ENCODE data around the gene JARID2. TPM values are rescaled to one million over a fixed set of nuclear protein-coding genes. Genes with fewer than 3 reads are reported as not detected.
A peak's percentile ranks its signal among the peaks of the same experiment; 100 is the strongest.

JARID2 gene
- polyA plus RNA-seq, 1 donor from 2014 or later, result 25.5 TPM

DNA sequence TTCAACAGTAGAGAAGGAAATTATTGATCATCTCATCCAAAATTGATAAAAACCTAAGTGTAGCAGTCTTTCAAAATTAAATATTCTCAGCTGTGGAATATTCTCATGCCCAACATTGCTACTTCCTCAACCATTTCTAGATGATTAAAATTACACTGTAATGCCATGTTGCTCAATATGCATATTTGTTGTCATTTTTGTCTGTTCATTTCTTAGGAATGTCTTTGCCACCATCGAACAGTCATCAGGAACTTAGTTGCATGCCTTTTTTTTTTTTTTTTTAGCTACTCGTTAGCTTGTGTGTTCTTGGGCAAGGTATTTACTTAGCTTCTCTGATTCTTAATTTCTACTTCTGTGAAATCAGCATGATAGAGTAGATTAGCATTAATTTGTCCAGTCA, 228.3 kb downstream of the JARID2 start:
- Histone ChIP-seq H3K27ac (ENCODE audit: low read length) (peak overlapping the region; percentile 94), H4K20me1 (ENCODE audit: insufficient read depth) (no peaks in the 10 kb centered on the region), H3K36me3 (ENCODE audit: insufficient read depth, low read length) (no peaks in the 10 kb centered on the region), H3K4me3 (ENCODE audit: low read length) (no peak overlapping the region), H3F3A (ENCODE audit: insufficient read depth, low read length, poor library complexity, severe bottlenecking) (peaks cover 3% of the 10 kb centered on the region), H3K9me3 (ENCODE audit: low read length) (no peaks in the 10 kb centered on the region), H3K79me2 (replicated peaks; ENCODE audit: insufficient read depth, low read length) (peaks cover 33% of the 10 kb centered on the region), H2AFZ (ENCODE audit: low read depth, low read length) (no peak overlapping the region), H3K27me3 (ENCODE audit: insufficient read depth, low read depth, low read length) (no peaks in the 10 kb centered on the region), H3K9me2 (ENCODE audit: insufficient read depth, low read length) (no peaks in the 10 kb centered on the region), H3K4me2 (ENCODE audit: low read length) (no peak overlapping the region), H3K9ac (ENCODE audit: low read length) (no peak overlapping the region)
- TF ChIP-seq POLR2AphosphoS5 (IDR thresholded peaks at IDR 0.05), result no peak
- TF ChIP-seq MXI1 (conservative IDR thresholded peaks at IDR 0.05; ENCODE audit: poor library complexity, severe bottlenecking), result no peak
- TF ChIP-seq TAF1 (IDR thresholded peaks at IDR 0.05; ENCODE audit: low read depth), result no peak
- no peak for TF ChIP-seq EP300 (conservative IDR thresholded peaks at IDR 0.05; ENCODE audit: poor library complexity, severe bottlenecking)
- no peak for TF ChIP-seq SMC3 (conservative IDR thresholded peaks at IDR 0.05; ENCODE audit: poor library complexity)

DNA sequence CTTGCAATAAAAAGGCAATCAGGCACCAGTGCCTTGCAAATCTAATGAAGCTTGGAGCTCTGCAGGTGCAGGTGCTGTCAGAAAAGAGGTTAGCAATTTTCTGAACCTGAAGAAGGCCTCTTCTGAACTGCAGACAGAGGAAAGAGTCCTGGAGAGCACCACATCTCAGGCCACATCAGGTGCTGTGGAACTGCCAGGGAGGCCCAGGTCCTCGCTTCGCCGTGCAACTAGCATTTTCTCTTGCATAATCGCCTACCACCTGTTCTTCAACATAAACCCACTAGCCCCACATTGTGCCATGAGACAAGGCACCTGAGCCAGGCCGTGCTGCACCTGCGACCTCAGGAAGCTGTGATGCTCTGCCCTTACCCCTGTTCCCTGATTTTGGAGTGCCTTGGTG, 229.4 kb downstream of the JARID2 start:
- H3K79me2 ChIP-seq (replicated peaks; ENCODE audit: insufficient read depth, low read length), result peaks cover 37% of the 10 kb centered on the region

More for the DNA sequence above, 229.4 kb downstream of the JARID2 start:
- H2AFZ ChIP-seq (ENCODE audit: low read depth, low read length), result no peak overlapping the region
- no peaks in the 10 kb centered on the region for H3K27me3 ChIP-seq (ENCODE audit: insufficient read depth, low read depth, low read length)
- TF ChIP-seq, protein P1, sequence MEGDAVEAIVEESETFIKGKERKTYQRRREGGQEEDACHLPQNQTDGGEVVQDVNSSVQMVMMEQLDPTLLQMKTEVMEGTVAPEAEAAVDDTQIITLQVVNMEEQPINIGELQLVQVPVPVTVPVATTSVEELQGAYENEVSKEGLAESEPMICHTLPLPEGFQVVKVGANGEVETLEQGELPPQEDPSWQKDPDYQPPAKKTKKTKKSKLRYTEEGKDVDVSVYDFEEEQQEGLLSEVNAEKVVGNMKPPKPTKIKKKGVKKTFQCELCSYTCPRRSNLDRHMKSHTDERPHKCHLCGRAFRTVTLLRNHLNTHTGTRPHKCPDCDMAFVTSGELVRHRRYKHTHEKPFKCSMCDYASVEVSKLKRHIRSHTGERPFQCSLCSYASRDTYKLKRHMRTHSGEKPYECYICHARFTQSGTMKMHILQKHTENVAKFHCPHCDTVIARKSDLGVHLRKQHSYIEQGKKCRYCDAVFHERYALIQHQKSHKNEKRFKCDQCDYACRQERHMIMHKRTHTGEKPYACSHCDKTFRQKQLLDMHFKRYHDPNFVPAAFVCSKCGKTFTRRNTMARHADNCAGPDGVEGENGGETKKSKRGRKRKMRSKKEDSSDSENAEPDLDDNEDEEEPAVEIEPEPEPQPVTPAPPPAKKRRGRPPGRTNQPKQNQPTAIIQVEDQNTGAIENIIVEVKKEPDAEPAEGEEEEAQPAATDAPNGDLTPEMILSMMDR (IDR thresholded peaks at IDR 0.05; ENCODE audit: poor library complexity, severe bottlenecking), result no peak
- no peak for TF ChIP-seq MXI1 (conservative IDR thresholded peaks at IDR 0.05; ENCODE audit: poor library complexity, severe bottlenecking)
- TF ChIP-seq RAD21 (conservative IDR thresholded peaks at IDR 0.05), result no peak
- no peak for TF ChIP-seq POLR2AphosphoS5 (IDR thresholded peaks at IDR 0.05)
- no peak for TF ChIP-seq TAF1 (IDR thresholded peaks at IDR 0.05; ENCODE audit: low read depth)
- TF ChIP-seq EP300 (conservative IDR thresholded peaks at IDR 0.05; ENCODE audit: poor library complexity, severe bottlenecking), result no peak
- TF ChIP-seq SMC3 (conservative IDR thresholded peaks at IDR 0.05; ENCODE audit: poor library complexity), result no peak
- TF ChIP-seq, protein P2, sequence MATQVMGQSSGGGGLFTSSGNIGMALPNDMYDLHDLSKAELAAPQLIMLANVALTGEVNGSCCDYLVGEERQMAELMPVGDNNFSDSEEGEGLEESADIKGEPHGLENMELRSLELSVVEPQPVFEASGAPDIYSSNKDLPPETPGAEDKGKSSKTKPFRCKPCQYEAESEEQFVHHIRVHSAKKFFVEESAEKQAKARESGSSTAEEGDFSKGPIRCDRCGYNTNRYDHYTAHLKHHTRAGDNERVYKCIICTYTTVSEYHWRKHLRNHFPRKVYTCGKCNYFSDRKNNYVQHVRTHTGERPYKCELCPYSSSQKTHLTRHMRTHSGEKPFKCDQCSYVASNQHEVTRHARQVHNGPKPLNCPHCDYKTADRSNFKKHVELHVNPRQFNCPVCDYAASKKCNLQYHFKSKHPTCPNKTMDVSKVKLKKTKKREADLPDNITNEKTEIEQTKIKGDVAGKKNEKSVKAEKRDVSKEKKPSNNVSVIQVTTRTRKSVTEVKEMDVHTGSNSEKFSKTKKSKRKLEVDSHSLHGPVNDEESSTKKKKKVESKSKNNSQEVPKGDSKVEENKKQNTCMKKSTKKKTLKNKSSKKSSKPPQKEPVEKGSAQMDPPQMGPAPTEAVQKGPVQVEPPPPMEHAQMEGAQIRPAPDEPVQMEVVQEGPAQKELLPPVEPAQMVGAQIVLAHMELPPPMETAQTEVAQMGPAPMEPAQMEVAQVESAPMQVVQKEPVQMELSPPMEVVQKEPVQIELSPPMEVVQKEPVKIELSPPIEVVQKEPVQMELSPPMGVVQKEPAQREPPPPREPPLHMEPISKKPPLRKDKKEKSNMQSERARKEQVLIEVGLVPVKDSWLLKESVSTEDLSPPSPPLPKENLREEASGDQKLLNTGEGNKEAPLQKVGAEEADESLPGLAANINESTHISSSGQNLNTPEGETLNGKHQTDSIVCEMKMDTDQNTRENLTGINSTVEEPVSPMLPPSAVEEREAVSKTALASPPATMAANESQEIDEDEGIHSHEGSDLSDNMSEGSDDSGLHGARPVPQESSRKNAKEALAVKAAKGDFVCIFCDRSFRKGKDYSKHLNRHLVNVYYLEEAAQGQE (IDR thresholded peaks at IDR 0.05; ENCODE audit: borderline replicate concordance), result no peak
- TF ChIP-seq EZH2 (IDR thresholded peaks at IDR 0.05; ENCODE audit: borderline replicate concordance, insufficient read depth, low read length, poor library complexity, severe bottlenecking), result no peak
- no peak overlapping the region for H3K27ac ChIP-seq (ENCODE audit: low read length)
- H3K9ac ChIP-seq (ENCODE audit: low read length), result no peak overlapping the region
- H3K9me2 ChIP-seq (ENCODE audit: insufficient read depth, low read length), result no peaks in the 10 kb centered on the region
- H3K4me3 ChIP-seq (ENCODE audit: low read length), result no peak overlapping the region
- H3K4me2 ChIP-seq (ENCODE audit: low read length), result no peak overlapping the region
- H3F3A ChIP-seq (ENCODE audit: insufficient read depth, low read length, poor library complexity, severe bottlenecking), result peaks cover 3% of the 10 kb centered on the region
- no peaks in the 10 kb centered on the region for H3K36me3 ChIP-seq (ENCODE audit: insufficient read depth, low read length)
- H4K20me1 ChIP-seq (ENCODE audit: insufficient read depth), result no peaks in the 10 kb centered on the region
- no peaks in the 10 kb centered on the region for H3K9me3 ChIP-seq (ENCODE audit: low read length)
